HEK293T (cell line): Measurements from ENCODE around the gene OR10S1.
"Not testable (repeated sequence)": the region's sequence is repeated elsewhere in the genome, so short reads cannot be mapped to it uniquely, and the experiment has no call there.

ENCODE experiments used
- CTCF ChIA-PET: fragments of 350-600 bp; formaldehyde crosslinking; extraction: SDS; loops from one replicate; lab custom pipeline; 2021; ENCODE audit warnings: antibody characterized with exemption, inconsistent platforms; lab: Yijun Ruan, JAX
- POLR2A ChIA-PET: fragments of 350-600 bp; formaldehyde crosslinking; extraction: SDS; loops from one replicate; lab custom pipeline; 2020; ENCODE audit warnings: antibody characterized with exemption, inconsistent platforms; lab: Yijun Ruan, JAX
- DNase-seq: peaks from one replicate; pipeline ENCODE4 v3.0.0; 2012; ENCODE audit warnings: mixed read lengths; ENCODE audit errors: extremely low spot score
- ARNT ChIP-seq: fragments of 450-650 bp; IDR thresholded peaks from 2 replicates; pipeline ENCODE4 v1.6.1; 2017; ENCODE audit warnings: mild to moderate bottlenecking
- BHLHE40 ChIP-seq: fragments of 450-650 bp; IDR thresholded peaks from 2 replicates; pipeline ENCODE4 v1.6.1; 2016; ENCODE audit warnings: mild to moderate bottlenecking, moderate library complexity, borderline replicate concordance
- CTBP1 ChIP-seq: fragments of 450-650 bp; IDR thresholded peaks from 2 replicates; pipeline ENCODE4 v1.6.1; 2016; ENCODE audit warnings: borderline replicate concordance
- ELF4 ChIP-seq: fragments of 450-650 bp; IDR thresholded peaks from 2 replicates; pipeline ENCODE4 v1.6.1; 2017; ENCODE audit warnings: antibody characterized with exemption
- FOXA1 ChIP-seq: fragments of 450-650 bp; IDR thresholded peaks from 2 replicates; pipeline ENCODE4 v1.6.1; 2016; ENCODE audit warnings: mild to moderate bottlenecking
- FOXK2 ChIP-seq: fragments of 450-650 bp; IDR thresholded peaks from 2 replicates; pipeline ENCODE4 v1.6.1; 2016; ENCODE audit warnings: mild to moderate bottlenecking
- FOXM1 ChIP-seq: fragments of 450-650 bp; IDR thresholded peaks from 2 replicates; pipeline ENCODE4 v1.6.1; 2017; ENCODE audit warnings: mild to moderate bottlenecking, borderline replicate concordance
- HDGF ChIP-seq: fragments of 450-650 bp; IDR thresholded peaks from 2 replicates; pipeline ENCODE4 v1.6.1; 2017; ENCODE audit warnings: antibody characterized with exemption, borderline replicate concordance
- L3MBTL2 ChIP-seq: fragments of 450-650 bp; conservative IDR thresholded peaks from 2 replicates; pipeline ENCODE4 v1.6.1; 2016; ENCODE audit warnings: mild to moderate bottlenecking
- LEF1 ChIP-seq: fragments of 450-650 bp; IDR thresholded peaks from 2 replicates; pipeline ENCODE4 v1.6.1; 2017; ENCODE audit warnings: mild to moderate bottlenecking, borderline replicate concordance
- NFRKB ChIP-seq: fragments of 450-650 bp; IDR thresholded peaks from 2 replicates; pipeline ENCODE4 v1.6.1; 2016; ENCODE audit warnings: mild to moderate bottlenecking, moderate library complexity
- SP1 ChIP-seq: fragments of 450-650 bp; IDR thresholded peaks from 2 replicates; pipeline ENCODE4 v1.6.1; 2017
- SUZ12 ChIP-seq: fragments of 450-650 bp; IDR thresholded peaks from 2 replicates; pipeline ENCODE4 v1.6.1; 2016; ENCODE audit warnings: mild to moderate bottlenecking
- TARDBP ChIP-seq: fragments of 450-650 bp; IDR thresholded peaks from 2 replicates; pipeline ENCODE4 v1.6.1; 2016
- ZNF384 ChIP-seq: fragments of 450-650 bp; IDR thresholded peaks from 2 replicates; pipeline ENCODE4 v1.6.1; 2016
- TF ChIP-seq, protein P1 (sequence below): fragments of 450-650 bp; IDR thresholded peaks from 2 replicates; pipeline ENCODE4 v1.6.1; 2016

The OR10S1 gene, protein sequence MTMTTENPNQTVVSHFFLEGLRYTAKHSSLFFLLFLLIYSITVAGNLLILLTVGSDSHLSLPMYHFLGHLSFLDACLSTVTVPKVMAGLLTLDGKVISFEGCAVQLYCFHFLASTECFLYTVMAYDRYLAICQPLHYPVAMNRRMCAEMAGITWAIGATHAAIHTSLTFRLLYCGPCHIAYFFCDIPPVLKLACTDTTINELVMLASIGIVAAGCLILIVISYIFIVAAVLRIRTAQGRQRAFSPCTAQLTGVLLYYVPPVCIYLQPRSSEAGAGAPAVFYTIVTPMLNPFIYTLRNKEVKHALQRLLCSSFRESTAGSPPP

DNA sequence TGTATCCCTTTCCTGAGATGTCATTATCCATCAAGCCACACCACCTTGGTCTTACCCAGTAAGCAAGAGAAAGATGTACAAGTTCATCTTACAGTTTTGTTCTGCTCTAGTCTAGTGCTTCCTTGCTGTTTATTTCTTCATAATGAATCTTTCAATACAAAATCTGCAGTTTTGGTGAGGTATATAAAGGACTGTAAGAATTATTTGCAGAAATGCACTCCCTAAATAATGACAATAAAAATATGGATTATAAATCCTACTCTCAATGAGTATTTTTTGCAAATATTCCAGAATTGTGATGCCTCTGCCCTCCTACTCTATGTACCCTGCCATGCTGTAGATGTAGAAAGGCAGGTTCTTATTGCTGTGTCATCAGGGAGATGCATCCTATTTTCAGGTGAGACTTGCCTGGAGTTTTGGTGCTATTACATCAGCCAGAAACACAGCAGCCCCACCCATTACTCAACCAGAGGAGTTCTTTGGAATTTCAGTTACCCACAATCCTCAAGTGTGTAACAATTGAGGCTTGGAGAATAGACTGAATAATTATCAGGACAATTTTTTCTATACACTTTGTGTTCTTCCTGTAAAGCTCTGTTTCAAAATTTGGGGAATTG is at the start of gene OR10S1:
Gene OR10S1, minus strand, starts transcription at position 51 of the 617 bp plus-strand sequence. CDS start 117 bp downstream, outside the sequence.
- POLR2A ChIA-PET: no interaction called here
- CTCF ChIA-PET: no interaction called here
- TF ChIP-seq HDGF (no peak), ELF4 (no peak), ARNT (no peak)
- no peak for DNase-seq

DNA sequence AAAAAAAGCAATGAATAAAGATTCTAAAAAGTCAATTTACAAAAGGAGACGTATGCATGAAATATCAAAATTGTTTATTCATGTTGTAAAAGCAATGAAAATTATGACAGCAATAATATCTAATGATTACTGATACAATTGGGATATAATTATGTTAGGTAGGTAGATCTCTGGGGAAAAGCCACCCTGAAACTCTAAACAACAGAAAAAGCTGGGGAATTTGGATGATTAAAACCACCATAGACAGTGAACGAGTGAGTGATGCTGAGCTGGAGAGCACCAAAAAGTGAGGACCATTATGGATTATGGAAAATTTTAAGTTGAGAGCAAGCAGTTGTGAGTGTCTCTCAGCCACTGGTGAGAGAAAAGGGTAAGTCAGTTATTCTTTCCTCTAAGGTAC is 48.9 kb upstream of the OR10S1 start, which contains the start of gene OR10G8:
Gene OR10G8, plus strand, starts transcription at position 301 of the 400 bp plus-strand sequence. CDS start 2,825 bp downstream, outside the sequence.
- no peak for TF ChIP-seq L3MBTL2
- no peak for TF ChIP-seq FOXM1
- TF ChIP-seq HDGF: no peak
- TF ChIP-seq ZNF384: no peak
- no peak for TF ChIP-seq LEF1
- TF ChIP-seq BHLHE40: no peak
- TF ChIP-seq FOXA1: no peak
- TF ChIP-seq SUZ12: no peak
- no peak for TF ChIP-seq TARDBP
- no peak for TF ChIP-seq ELF4
- ChIA-PET CTCF (no interaction called here), POLR2A (no interaction called here)
- no peak for DNase-seq

DNA sequence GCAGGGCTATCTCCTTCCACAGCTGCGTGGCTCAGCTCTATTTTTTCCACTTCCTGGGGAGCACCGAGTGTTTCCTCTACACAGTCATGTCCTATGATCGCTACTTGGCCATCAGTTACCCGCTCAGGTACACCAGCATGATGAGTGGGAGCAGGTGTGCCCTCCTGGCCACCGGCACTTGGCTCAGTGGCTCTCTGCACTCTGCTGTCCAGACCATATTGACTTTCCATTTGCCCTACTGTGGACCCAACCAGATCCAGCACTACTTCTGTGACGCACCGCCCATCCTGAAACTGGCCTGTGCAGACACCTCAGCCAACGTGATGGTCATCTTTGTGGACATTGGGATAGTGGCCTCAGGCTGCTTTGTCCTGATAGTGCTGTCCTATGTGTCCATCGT is 38.3 kb upstream of the OR10S1 start:
- DNase-seq, POLR2A ChIA-PET, CTCF ChIA-PET: not testable (repeated sequence)

DNA sequence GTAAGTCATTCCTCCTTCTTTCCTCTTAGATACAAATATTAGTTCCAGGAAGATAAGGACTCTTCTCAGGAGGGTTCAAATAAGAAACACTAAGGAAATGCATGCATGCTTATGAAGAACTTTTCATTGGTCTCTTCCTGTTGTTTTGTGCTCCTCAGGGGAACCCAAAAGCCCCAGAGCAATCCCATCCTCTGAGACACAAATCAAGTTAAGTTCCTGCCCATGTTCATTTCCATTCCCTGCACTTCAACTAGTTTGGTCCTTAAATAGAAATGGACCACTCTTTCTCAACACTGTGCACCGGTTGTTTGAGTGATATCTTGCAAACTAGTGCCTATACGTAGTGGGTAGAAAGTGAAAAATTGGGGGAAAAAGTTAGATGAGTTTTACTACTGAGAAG is 35.1 kb upstream of the OR10S1 start, which contains the start of gene OR10G4:
Gene OR10G4, plus strand, starts transcription at position 301 of the 400 bp plus-strand sequence. CDS start 2,578 bp downstream, outside the sequence.
- DNase-seq: no peak
- TF ChIP-seq FOXM1 (no peak), BHLHE40 (no peak), HDGF (no peak), FOXA1 (no peak), NFRKB (no peak), SUZ12 (no peak), TARDBP (no peak), FOXK2 (no peak), ZNF384 (no peak), ELF4 (no peak)
- CTCF ChIA-PET: no interaction called here
- POLR2A ChIA-PET: no interaction called here

DNA sequence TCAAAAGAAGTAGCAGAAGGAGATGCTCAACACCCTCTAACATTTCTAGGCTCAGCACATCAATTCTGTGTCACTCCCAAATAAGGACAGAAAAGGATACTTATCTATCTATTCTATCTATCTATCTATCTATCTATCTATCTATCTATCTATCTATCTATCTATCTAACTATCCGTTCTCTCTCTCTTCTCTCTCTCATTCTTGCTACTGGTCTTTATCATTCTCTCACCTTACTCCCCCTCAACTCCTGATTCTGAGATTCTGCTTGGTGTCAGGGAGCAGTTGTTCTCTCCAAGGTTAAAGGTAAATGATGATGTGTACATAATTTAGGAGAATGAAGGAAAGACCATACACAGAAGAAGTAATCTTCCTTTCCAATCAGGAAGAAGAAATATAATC is 17.5 kb upstream of the OR10S1 start, which contains the start of gene OR10G6:
Gene OR10G6, minus strand, starts transcription at position 43 of the 400 bp plus-strand sequence. Its CDS starts 0 bp downstream, at position 43.
- DNase-seq: no peak
- TF ChIP-seq LEF1 (no peak), TARDBP (no peak), ZNF384 (no peak), CTBP1 (no peak), FOXM1 (no peak), ARNT (no peak), SP1 (no peak), ELF4 (no peak), L3MBTL2 (no peak), NFRKB (no peak), FOXA1 (no peak)
- CTCF ChIA-PET: no interaction called here
- POLR2A ChIA-PET: no interaction called here

DNA sequence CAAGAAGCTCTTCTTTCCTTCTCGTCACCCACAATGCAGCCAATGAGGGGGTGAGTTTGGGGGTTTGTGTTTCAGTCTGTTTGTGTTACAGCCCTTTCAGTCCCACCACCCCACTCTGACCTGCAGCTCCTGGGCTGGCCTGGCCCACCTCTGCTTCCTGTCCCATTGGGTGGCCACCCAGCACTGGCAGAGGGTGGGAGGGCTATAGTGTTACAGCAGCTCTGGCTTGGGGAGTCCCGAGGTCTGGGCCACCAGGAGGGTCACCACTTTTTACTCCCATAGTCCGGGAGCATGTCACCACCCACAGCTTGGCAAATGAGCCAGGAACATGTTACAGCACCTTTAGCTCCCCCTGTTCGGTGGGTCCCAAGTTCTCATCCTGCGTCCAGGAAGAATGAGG is 1.7 kb upstream of the OR10S1 start:
- ChIA-PET POLR2A (no interaction called here), CTCF (no interaction called here)
- no peak for TF ChIP-seq FOXK2
- TF ChIP-seq BHLHE40: no peak
- no peak for TF ChIP-seq ARNT
- no peak for TF ChIP-seq L3MBTL2
- TF ChIP-seq NFRKB: no peak
- no peak for TF ChIP-seq HDGF
- no peak for DNase-seq

DNA sequence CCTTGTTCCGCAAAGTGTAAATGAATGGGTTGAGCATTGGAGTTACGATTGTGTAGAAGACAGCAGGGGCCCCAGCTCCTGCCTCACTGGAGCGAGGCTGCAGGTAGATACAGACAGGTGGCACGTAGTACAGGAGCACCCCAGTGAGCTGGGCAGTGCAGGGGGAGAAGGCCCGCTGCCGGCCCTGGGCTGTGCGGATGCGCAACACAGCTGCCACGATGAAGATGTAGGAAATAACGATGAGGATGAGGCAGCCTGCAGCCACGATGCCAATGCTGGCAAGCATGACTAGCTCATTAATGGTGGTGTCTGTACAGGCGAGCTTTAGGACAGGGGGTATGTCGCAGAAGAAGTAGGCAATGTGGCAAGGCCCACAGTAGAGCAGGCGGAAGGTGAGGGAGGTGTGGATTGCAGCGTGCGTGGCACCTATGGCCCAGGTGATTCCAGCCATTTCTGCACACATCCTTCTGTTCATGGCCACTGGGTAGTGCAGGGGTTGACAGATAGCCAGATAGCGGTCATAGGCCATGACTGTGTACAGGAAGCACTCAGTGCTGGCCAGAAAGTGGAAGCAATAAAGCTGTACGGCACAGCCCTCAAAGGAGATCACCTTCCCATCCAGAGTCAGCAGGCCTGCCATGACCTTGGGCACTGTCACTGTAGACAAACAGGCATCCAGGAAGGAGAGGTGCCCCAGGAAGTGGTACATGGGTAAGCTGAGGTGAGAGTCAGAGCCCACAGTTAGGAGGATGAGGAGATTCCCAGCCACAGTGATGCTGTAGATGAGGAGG is 616 bp downstream of the OR10S1 start:
- TF ChIP-seq ZNF384: no peak
- no peak for TF ChIP-seq FOXA1
- TF ChIP-seq NFRKB: no peak
- no peak for TF ChIP-seq HDGF
- TF ChIP-seq SUZ12: no peak
- TF ChIP-seq TARDBP: no peak
- TF ChIP-seq L3MBTL2: no peak
- TF ChIP-seq, protein P1, sequence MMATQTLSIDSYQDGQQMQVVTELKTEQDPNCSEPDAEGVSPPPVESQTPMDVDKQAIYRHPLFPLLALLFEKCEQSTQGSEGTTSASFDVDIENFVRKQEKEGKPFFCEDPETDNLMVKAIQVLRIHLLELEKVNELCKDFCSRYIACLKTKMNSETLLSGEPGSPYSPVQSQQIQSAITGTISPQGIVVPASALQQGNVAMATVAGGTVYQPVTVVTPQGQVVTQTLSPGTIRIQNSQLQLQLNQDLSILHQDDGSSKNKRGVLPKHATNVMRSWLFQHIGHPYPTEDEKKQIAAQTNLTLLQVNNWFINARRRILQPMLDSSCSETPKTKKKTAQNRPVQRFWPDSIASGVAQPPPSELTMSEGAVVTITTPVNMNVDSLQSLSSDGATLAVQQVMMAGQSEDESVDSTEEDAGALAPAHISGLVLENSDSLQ: no peak
- no peak for TF ChIP-seq BHLHE40
- no peak for TF ChIP-seq FOXM1
- TF ChIP-seq ARNT: no peak
- TF ChIP-seq LEF1: no peak
- no peak for TF ChIP-seq ELF4
- no peak for TF ChIP-seq FOXK2
- TF ChIP-seq CTBP1: no peak
- TF ChIP-seq SP1: no peak
- DNase-seq: no peak
- ChIA-PET POLR2A (no interaction called here), CTCF (no interaction called here)
